ENCODE measurements around the gene CCNK. TPM values are rescaled to one million over a fixed set of nuclear protein-coding genes. Genes with fewer than 3 reads are reported as not detected.

CCNK gene
- total RNA-seq, 1 experiment from 2014 or later, result 84.7 TPM

- TF ChIP-seq E2F5 (CRISPR knock-in tag; IDR thresholded peaks at IDR 0.05) (no peak), FOXK1 (CRISPR knock-in tag; IDR thresholded peaks at IDR 0.05) (no peak), FOXP4 (CRISPR knock-in tag; IDR thresholded peaks at IDR 0.05) (no peak), SMAD3 (CRISPR knock-in tag; IDR thresholded peaks at IDR 0.05; ENCODE audit: borderline replicate concordance) (no peak), ZNF281 (CRISPR knock-in tag; IDR thresholded peaks at IDR 0.05) (no peak), ATF6 (CRISPR knock-in tag; IDR thresholded peaks at IDR 0.05) (no peak)
Observed at GRCh38 chr14:99561864-99562263, 80.7 kb downstream of the CCNK start (continued).

Other genes with a start within 250 kb of the CCNK start
- 6.7 to 9.1 TPM (median 7.2 TPM) in 3 replicates for gene BCL11B, start 209.2 kb upstream of the CCNK start, total RNA-seq (2021)
- gene SETD3, start 550 bp upstream of the CCNK start, total RNA-seq (2021), result 46.9 to 53.1 TPM (median 49.3 TPM) in 3 replicates
- 28.7 to 35.8 TPM (median 30.4 TPM) in 3 replicates for gene CCDC85C, start 122.8 kb downstream of the CCNK start, total RNA-seq (2021)
- 1.2 to 2.0 TPM (median 1.5 TPM) in 3 replicates for gene HHIPL1, start 163.7 kb downstream of the CCNK start, total RNA-seq (2021)
- gene CYP46A1, start 202.9 kb downstream of the CCNK start, total RNA-seq (2021), result 0.57 to 0.77 TPM (median 0.73 TPM) in 3 replicates

Data from WTC11 (cell line).